GM21381 (cell line): ENCODE measurements around the gene YWHAG.
A peak's percentile ranks its signal among the peaks of the same experiment; 100 is the strongest.
"Not testable (repeated sequence)": the region's sequence is repeated elsewhere in the genome, so short reads cannot be mapped to it uniquely, and the experiment has no call there.

Source experiments
- ATAC-seq: cut with Tn5 transposase; IDR thresholded peaks from one replicate; pipeline ENCODE4 v1.9.1; 2021; ENCODE audit warnings: mild to moderate bottlenecking, moderate library complexity; ENCODE audit not compliant: unreplicated experiment

Gene YWHAG

DNA sequence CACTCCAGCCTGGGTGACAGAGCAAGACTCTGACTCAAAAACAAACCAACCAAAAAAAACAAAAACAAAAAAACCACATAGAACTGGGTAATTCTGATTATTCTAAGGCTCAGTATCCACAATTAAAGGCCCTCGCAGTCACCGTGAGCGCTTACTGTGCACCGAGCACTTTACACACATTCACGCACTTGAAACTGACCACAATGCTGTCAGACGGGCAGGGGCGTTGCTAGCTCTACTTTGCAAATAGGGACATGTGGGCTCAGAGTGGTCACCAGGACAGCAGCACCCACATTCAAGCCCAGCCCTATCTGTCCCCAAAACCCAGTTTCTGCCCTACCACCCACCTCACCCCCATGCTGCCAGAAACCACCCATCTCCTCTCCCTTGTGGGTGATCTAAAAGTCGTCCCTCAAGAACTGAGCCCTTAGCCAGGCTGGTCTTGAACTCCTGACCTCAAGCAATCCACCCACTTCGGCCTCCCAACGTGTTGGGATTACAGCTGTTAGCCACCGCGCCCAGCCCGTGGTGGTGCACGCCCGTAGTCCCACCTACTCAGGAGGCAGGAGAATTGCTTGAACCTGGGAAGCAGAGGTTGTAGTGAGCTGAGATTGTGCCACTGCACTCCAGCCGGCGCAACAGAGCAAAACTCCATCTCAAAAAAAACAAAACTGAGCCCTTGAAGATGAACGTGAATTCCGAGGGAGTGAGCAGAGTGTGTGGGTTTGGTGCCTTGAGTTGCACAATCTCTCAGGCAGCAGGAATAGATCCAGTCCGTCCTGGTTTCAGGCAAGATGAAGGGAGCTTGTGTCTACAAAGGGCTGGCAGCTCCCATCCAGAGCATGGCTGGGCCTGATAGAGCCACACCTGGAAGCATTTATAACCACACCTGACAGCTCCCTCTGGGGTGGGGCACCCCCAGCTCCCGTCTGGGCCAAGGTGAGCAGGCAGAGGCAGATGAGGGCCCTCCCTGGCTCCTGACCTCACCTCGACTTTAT, 61.7 kb downstream of the YWHAG start:
- no peak for ATAC-seq

GRCh38 chr7:76294344-76295024, 64.3 kb downstream of the YWHAG start:
- ATAC-seq = peak; percentile 41

GRCh38 chr7:76293407-76293901, 65.3 kb downstream of the YWHAG start:
- no peak for ATAC-seq

DNA sequence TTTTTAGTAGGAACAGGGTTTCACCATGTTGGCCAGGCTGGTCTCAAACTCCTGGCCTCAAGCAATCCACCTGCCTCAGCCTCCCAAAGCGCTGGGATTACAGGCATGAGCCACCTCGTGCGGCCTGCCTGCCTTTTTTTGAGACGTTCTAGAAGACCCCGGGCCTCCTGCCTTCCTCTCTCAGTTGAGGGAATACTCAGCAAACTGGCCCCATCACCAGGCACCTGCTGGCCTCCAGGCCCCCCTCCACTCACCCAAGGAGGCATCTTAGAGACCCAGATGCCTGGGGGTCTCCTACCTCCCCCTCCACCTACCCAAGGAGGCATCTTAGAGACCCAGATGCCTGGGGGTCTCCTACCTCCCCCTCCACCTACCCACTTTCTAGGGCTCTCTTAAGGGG, 65.9 kb downstream of the YWHAG start:
- ATAC-seq = not testable (repeated sequence)

DNA sequence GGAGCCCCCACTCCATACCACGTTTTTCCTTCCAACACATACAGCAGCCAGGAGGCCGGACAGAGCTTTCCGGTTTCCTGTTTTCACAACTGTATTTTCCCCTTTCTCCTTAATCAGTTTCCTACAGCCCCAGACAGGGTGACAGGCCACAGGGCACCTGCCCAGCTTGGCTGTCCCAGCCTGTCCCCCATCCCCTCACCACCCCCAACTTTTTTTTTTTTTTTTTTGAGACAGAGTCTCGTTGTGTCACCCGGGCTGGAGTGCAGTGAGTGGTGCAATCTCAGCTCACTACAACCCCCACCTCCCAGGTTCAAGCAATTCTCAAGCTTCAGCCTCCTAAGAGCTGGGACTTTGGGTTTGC, 66.6 kb downstream of the YWHAG start:
- no peak for ATAC-seq

GRCh38 chr7:76291351-76292212, 67.2 kb downstream of the YWHAG start:
- peak; percentile 59 for ATAC-seq

GRCh38 chr7:76290847-76291350, 67.9 kb downstream of the YWHAG start:
- not testable (repeated sequence) for ATAC-seq

DNA sequence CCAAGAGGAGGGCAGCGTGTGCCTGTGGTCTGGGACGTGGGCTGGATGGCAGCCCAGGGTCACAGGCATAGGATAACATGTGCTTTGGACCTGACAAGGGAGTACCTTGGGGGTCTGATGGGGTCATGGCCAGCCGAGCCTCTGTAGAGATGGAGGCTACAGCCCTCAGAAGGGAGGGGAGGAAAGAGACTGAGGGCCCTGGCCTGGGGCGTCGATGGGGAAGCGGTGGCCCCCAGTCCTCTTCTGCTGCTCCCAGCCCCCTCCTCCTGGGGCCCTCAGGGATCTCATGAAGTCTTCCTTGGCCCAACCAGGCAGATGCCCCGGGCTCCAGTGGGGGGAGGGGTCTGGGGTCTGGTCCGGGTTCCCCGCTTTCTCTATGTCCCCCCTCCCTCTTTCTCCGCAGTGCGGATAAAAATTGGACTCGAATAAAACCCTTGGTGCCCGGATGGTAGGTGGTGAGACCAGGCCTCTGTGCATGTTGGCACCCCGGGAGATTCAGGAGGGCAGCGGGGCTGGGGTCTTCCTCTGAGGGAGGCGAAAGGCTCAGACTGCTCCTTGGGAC, 71.9 kb downstream of the YWHAG start:
- no peak for ATAC-seq

GRCh38 chr7:76285604-76286374, 73.0 kb downstream of the YWHAG start:
- ATAC-seq = no peak

- ATAC-seq = no peak
Observed at GRCh38 chr7:76283254-76284159, 75.3 kb downstream of the YWHAG start.

- ATAC-seq = no peak
Observed at GRCh38 chr7:76282344-76283253, 76.2 kb downstream of the YWHAG start.

GRCh38 chr7:76281706-76282343, 77.0 kb downstream of the YWHAG start:
- no peak for ATAC-seq

GRCh38 chr7:76281006-76281705, 77.6 kb downstream of the YWHAG start:
- no peak for ATAC-seq

DNA sequence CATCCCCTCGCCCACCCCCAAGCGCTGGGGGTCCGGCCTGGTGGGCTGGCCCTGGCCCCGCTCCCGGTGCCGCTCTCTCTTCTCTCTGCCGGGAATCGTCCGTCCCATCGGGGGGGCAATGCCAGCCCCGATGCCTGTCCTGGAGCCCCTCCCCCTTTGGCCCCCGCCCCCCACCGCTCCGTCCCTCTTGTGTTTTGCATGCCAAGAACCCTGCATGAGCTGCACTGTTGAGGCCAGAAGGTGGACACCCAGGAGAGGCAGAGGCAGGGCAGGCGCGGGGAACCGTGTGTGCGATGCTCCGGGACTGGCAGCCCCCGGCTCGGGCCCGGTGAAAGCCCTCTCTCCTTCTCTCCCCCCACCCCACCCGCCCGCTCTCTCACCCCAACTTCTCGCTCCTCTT, 78.4 kb downstream of the YWHAG start:
- no peak for ATAC-seq

- ATAC-seq = no peak
Observed at GRCh38 chr7:76278540-76278939, 80.3 kb downstream of the YWHAG start.
